Ecto neural progenitor cell (in vitro differentiated cells): ENCODE measurements around the gene EGFL8.
"Not testable (repeated sequence)": the region's sequence is repeated elsewhere in the genome, so short reads cannot be mapped to it uniquely, and the experiment has no call there.

ENCODE experiments used
- DNase-seq: peaks from one replicate; pipeline ENCODE4 v3.0.0-alpha.2; 2018; ENCODE audit warnings: low spot score

EGFL8 gene

GRCh38 chr6:32183483-32184083, 19.2 kb downstream of the EGFL8 start:
- no peak for DNase-seq

- no peak for DNase-seq
Measured at GRCh38 chr6:32184084-32184640, 19.8 kb downstream of the EGFL8 start, which contains the start of gene AGER. AGER (minus strand) TSS chr6:32184253; CDS start chr6:32184222, 31 bp downstream.

GRCh38 chr6:32185681-32186131, 21.3 kb downstream of the EGFL8 start:
- DNase-seq: peak; percentile 81

- DNase-seq: not testable (repeated sequence)
Measured at GRCh38 chr6:32186151-32186840, 21.9 kb downstream of the EGFL8 start.

- no peak for DNase-seq
Measured at GRCh38 chr6:32187009-32187709, 22.8 kb downstream of the EGFL8 start.

- DNase-seq: not testable (repeated sequence)
Measured at GRCh38 chr6:32187725-32188380, 23.5 kb downstream of the EGFL8 start.

GRCh38 chr6:32188381-32189068, 24.1 kb downstream of the EGFL8 start:
- DNase-seq: no peak

- no peak for DNase-seq
Measured at GRCh38 chr6:32189069-32189741, 24.8 kb downstream of the EGFL8 start.

GRCh38 chr6:32189742-32190053, 25.3 kb downstream of the EGFL8 start:
- DNase-seq: no peak

- peak; percentile 84 for DNase-seq
Measured at GRCh38 chr6:32190054-32190851, 25.9 kb downstream of the EGFL8 start, which contains the start of gene PBX2. PBX2 (minus strand) TSS chr6:32190202; CDS start chr6:32189915, 287 bp downstream.

GRCh38 chr6:32190911-32191677, 26.7 kb downstream of the EGFL8 start:
- DNase-seq: peak; percentile 48

GRCh38 chr6:32191696-32192607, 27.6 kb downstream of the EGFL8 start:
- DNase-seq: no peak

GRCh38 chr6:32192608-32193039, 28.2 kb downstream of the EGFL8 start, which contains the start of gene GPSM3:
GPSM3 (minus strand) TSS chr6:32192643; CDS start chr6:32192513, 130 bp downstream.
- no peak for DNase-seq

GRCh38 chr6:32193096-32193495, 28.7 kb downstream of the EGFL8 start:
- DNase-seq: not testable (repeated sequence)

GRCh38 chr6:32194388-32194787, 30.0 kb downstream of the EGFL8 start:
- no peak for DNase-seq

GRCh38 chr6:32194825-32195651, 30.6 kb downstream of the EGFL8 start:
- no peak for DNase-seq

- DNase-seq: peak; percentile 100
Measured at GRCh38 chr6:32195652-32195901, 31.2 kb downstream of the EGFL8 start.
